ENCODE data around the gene RGS12.

The RGS12 gene

GRCh38 chr4:3253808-3254207 is 39.0 kb upstream of the RGS12 start:
- DNase-seq = no peak

GRCh38 chr4:3254302-3255131 is 38.3 kb upstream of the RGS12 start:
- no peak for DNase-seq

- DNase-seq = no peak
Observed at GRCh38 chr4:3255611-3256186, 37.1 kb upstream of the RGS12 start.

- no peak for DNase-seq
Observed at GRCh38 chr4:3256230-3257102, 36.4 kb upstream of the RGS12 start.

- no peak for DNase-seq
Observed at GRCh38 chr4:3257103-3257555, 35.7 kb upstream of the RGS12 start.

- no peak for DNase-seq
Observed at GRCh38 chr4:3257556-3258482, 35.0 kb upstream of the RGS12 start.

- DNase-seq = no peak
Observed at GRCh38 chr4:3261411-3262207, 31.2 kb upstream of the RGS12 start.

GRCh38 chr4:3262208-3263052 is 30.4 kb upstream of the RGS12 start:
- no peak for DNase-seq

GRCh38 chr4:3263053-3263875 is 29.6 kb upstream of the RGS12 start:
- no peak for DNase-seq

- no peak for DNase-seq
Observed at GRCh38 chr4:3263876-3264193, 29.0 kb upstream of the RGS12 start.

GRCh38 chr4:3266076-3266475 is 26.7 kb upstream of the RGS12 start:
- DNase-seq = no peak

- DNase-seq = no peak
Observed at GRCh38 chr4:3267576-3268394, 25.0 kb upstream of the RGS12 start.

GRCh38 chr4:3268395-3269104 is 24.3 kb upstream of the RGS12 start:
- no peak for DNase-seq

- no peak for DNase-seq
Observed at GRCh38 chr4:3269105-3269927, 23.5 kb upstream of the RGS12 start.

- DNase-seq = peak in 1 of 2 donors; percentile 32
Observed at GRCh38 chr4:3269991-3270611, 22.7 kb upstream of the RGS12 start.

- no peak for DNase-seq
Observed at GRCh38 chr4:3271131-3271530, 21.7 kb upstream of the RGS12 start.

- DNase-seq = peak in 1 of 2 donors; percentile 42
Observed at GRCh38 chr4:3276986-3277385, 15.8 kb upstream of the RGS12 start.

Data from hippocampal formation (tissue), 2 donors.